ENCODE measurements around the gene ZNF138. TPM values are rescaled to one million over a fixed set of nuclear protein-coding genes. Genes with fewer than 3 reads are reported as not detected.

The ZNF138 gene
- total and polyA plus RNA-seq, 2 experiments from 2014 or later, result 48.7 to 68.4 TPM

- TF ChIP-seq EZH2phosphoT487 (IDR thresholded peaks at IDR 0.05; ENCODE audit: unreplicated experiment) (no peak), CREB1 (CRISPR knock-in tag; IDR thresholded peaks at IDR 0.05; ENCODE audit: low read depth) (no peak), POLR2AphosphoS5 (IDR thresholded peaks at IDR 0.05; ENCODE audit: low read depth) (no peak), EZH2 (IDR thresholded peaks at IDR 0.05; ENCODE audit: low read depth, unreplicated experiment) (no peak), STAT1 (IDR thresholded peaks at IDR 0.05; ENCODE audit: unreplicated experiment) (no peak), ZNF114 (CRISPR knock-in tag; IDR thresholded peaks at IDR 0.05) (no peak), JUNB (IDR thresholded peaks at IDR 0.05; ENCODE audit: unreplicated experiment) (no peak), ZNF331 (CRISPR knock-in tag; IDR thresholded peaks at IDR 0.05; ENCODE audit: low read depth) (no peak), CTCF (conservative IDR thresholded peaks at IDR 0.05; ENCODE audit: low read depth in 2 of 2) (no peak), ETS1 (IDR thresholded peaks at IDR 0.05) (no peak), ZNF462 (CRISPR knock-in tag; IDR thresholded peaks at IDR 0.05) (no peak), REST (IDR thresholded peaks at IDR 0.05; ENCODE audit: unreplicated experiment) (no peak), NANOG (IDR thresholded peaks at IDR 0.05; ENCODE audit: borderline replicate concordance) (no peak)
- no peaks in the 10 kb centered on the region for H3K79me2 ChIP-seq (replicated peaks; ENCODE audit: insufficient read depth)
- no peak overlapping the region for H3K4me3 Mint-ChIP-seq
- no peaks in the 10 kb centered on the region; the same call in 1 of the 2 replicates for H3K4me1 ChIP-seq (ENCODE audit: insufficient read depth)
- no peak for ATAC-seq
- H3K4me2 ChIP-seq, result no peak overlapping the region
- no peaks in the 10 kb centered on the region for H3F3A ChIP-seq (replicated peaks; ENCODE audit: low read depth)
- H3K9me2 ChIP-seq (ENCODE audit: insufficient read depth), result no peaks in the 10 kb centered on the region
- H3K4me1 Mint-ChIP-seq, result no peaks in the 10 kb centered on the region
- H3K27ac ChIP-seq (ENCODE audit: low read depth), result no peak overlapping the region
- H4K20me1 ChIP-seq (replicated peaks; ENCODE audit: insufficient read depth), result no peaks in the 10 kb centered on the region
- peaks cover 45% of the 10 kb centered on the region for H3K27me3 Mint-ChIP-seq (ENCODE audit: insufficient read depth, low read depth, poor library complexity)
- H2AFZ ChIP-seq, result no peak overlapping the region
- no peak for DNase-seq (ENCODE audit: low spot score)
- H3K36me3 Mint-ChIP-seq (ENCODE audit: low read depth), result peaks cover 7% of the 10 kb centered on the region; the same call in 1 of the 3 replicates
- no peaks in the 10 kb centered on the region for H3K36me3 ChIP-seq (ENCODE audit: insufficient read depth)
- H3K9me3 Mint-ChIP-seq, result peaks cover 63% of the 10 kb centered on the region
- peaks cover 71% of the 10 kb centered on the region for H3K27me3 ChIP-seq (ENCODE audit: insufficient read depth)
- H3K27ac Mint-ChIP-seq, result no peak overlapping the region
- H3K4me3 ChIP-seq, result no peak overlapping the region
Observed at GRCh38 chr7:64878684-64879083, 84.5 kb downstream of the ZNF138 start.

All from GM23338 (cell line).